Mesenchymal stem cell (in vitro differentiated cells and primary cell): ENCODE measurements around the gene HYKK.
"Not testable (repeated sequence)": the region's sequence is repeated elsewhere in the genome, so short reads cannot be mapped to it uniquely, and the experiment has no call there.

ENCODE experiments used
- DNase-seq: peaks from one replicate; pipeline ENCODE4 v3.0.0-alpha.2; 2013
- H2AFZ ChIP-seq: one replicate; pipeline ENCODE4 v1.6.1; 2013; ENCODE audit warnings: low read depth, mild to moderate bottlenecking, control low read depth, inconsistent platforms, low read length, moderate library complexity
- H2AK5ac ChIP-seq: 2 replicates; pipeline ENCODE4 v1.6.1; 2013; ENCODE audit warnings: low read length, moderate library complexity, mild to moderate bottlenecking, inconsistent platforms; ENCODE audit not compliant: severe bottlenecking
- H2BK120ac ChIP-seq: one replicate; pipeline ENCODE4 v1.6.1; 2013; ENCODE audit warnings: low read depth, mild to moderate bottlenecking, inconsistent platforms, low read length, moderate library complexity
- H2BK12ac ChIP-seq, 2 experiments: one replicate each; pipeline ENCODE4 v1.6.1; 2013; ENCODE audit warnings: inconsistent platforms in 2 of 2, low read length in 2 of 2, mild to moderate bottlenecking in 2 of 2, moderate library complexity in 2 of 2, control low read depth in 1 of 2
- H2BK15ac ChIP-seq: one replicate; pipeline ENCODE4 v1.6.1; 2013; ENCODE audit warnings: mild to moderate bottlenecking, low read depth, inconsistent platforms; ENCODE audit not compliant: poor library complexity, severe bottlenecking
- H2BK5ac ChIP-seq: 2 replicates; pipeline ENCODE4 v1.6.1; 2013; ENCODE audit warnings: low read depth, mild to moderate bottlenecking, low read length, control low read depth, inconsistent platforms; ENCODE audit not compliant: poor library complexity, severe bottlenecking
- H3K14ac ChIP-seq, 2 experiments: one replicate each; pipeline ENCODE4 v1.6.1; 2013; ENCODE audit warnings: inconsistent platforms in 2 of 2, low read length in 2 of 2, control low read depth in 1 of 2, mild to moderate bottlenecking in 1 of 2, moderate library complexity in 1 of 2
- H3K18ac ChIP-seq, 2 experiments: one replicate each; pipeline ENCODE4 v1.6.1; 2013; ENCODE audit warnings: inconsistent platforms in 2 of 2, low read length in 2 of 2, control low read depth in 1 of 2, low read depth in 1 of 2, mild to moderate bottlenecking in 1 of 2
- H3K23ac ChIP-seq, 2 experiments: one replicate each; pipeline ENCODE4 v1.6.1; 2013; ENCODE audit warnings: inconsistent platforms in 2 of 2, low read length in 2 of 2, mild to moderate bottlenecking in 2 of 2, moderate library complexity in 2 of 2, control low read depth in 1 of 2
- H3K27ac ChIP-seq: 2 replicates; pipeline ENCODE4 v1.5.1; 2013; ENCODE audit warnings: mild to moderate bottlenecking, moderate library complexity, low read length, control low read depth, inconsistent platforms; ENCODE audit not compliant: poor library complexity, severe bottlenecking
- H3K27me3 ChIP-seq, 2 experiments: 2 replicates each; pipeline versions ENCODE4 v1.6.1 to v1.7.0; 2013; ENCODE audit warnings: low read length in 2 of 2, mild to moderate bottlenecking in 2 of 2, moderate library complexity in 2 of 2, control low read depth in 1 of 2, inconsistent platforms in 1 of 2; ENCODE audit not compliant: control insufficient read depth in 1 of 2, insufficient read depth in 1 of 2
- H3K36me3 ChIP-seq, 2 experiments: 2 replicates each; pipeline versions ENCODE4 v1.6.1 to v1.7.0; 2013; ENCODE audit warnings: low read length in 2 of 2, control low read depth in 1 of 2, inconsistent platforms in 1 of 2, low read depth in 1 of 2, mild to moderate bottlenecking in 1 of 2; ENCODE audit not compliant: insufficient read depth in 2 of 2, control insufficient read depth in 1 of 2
- H3K4ac ChIP-seq, 2 experiments: one replicate each; pipeline ENCODE4 v1.6.1; 2013; ENCODE audit warnings: inconsistent platforms in 2 of 2, low read length in 2 of 2, mild to moderate bottlenecking in 2 of 2, moderate library complexity in 2 of 2, control low read depth in 1 of 2, low read depth in 1 of 2
- H3K4me1 ChIP-seq: 2 replicates; pipeline ENCODE4 v1.6.1; 2013; ENCODE audit warnings: low read depth, low read length, control low read depth; ENCODE audit not compliant: control insufficient read depth, insufficient read depth
- H3K4me2 ChIP-seq: 2 replicates; pipeline ENCODE4 v1.6.1; 2013; ENCODE audit warnings: low read length, mild to moderate bottlenecking, inconsistent platforms; ENCODE audit not compliant: poor library complexity, severe bottlenecking
- H3K4me3 ChIP-seq, 2 experiments: 2 replicates each; pipeline versions ENCODE4 v1.5.1 to v1.7.0; 2013; ENCODE audit warnings: low read length in 2 of 2, mild to moderate bottlenecking in 2 of 2, control low read depth in 1 of 2, low read depth in 1 of 2; ENCODE audit not compliant: insufficient read depth in 1 of 2
- H3K79me1 ChIP-seq: replicated peaks from 2 replicates; pipeline ENCODE4 v1.6.1; 2013; ENCODE audit warnings: mild to moderate bottlenecking, control low read depth, low read length, inconsistent platforms; ENCODE audit not compliant: poor library complexity, severe bottlenecking
- H3K9ac ChIP-seq: 2 replicates; pipeline ENCODE4 v1.7.0; 2013; ENCODE audit warnings: mild to moderate bottlenecking, low read length, moderate library complexity
- H3K9me3 ChIP-seq: 2 replicates; pipeline ENCODE4 v1.7.0; 2013; ENCODE audit warnings: mild to moderate bottlenecking, low read length; ENCODE audit not compliant: control insufficient read depth
- H4K8ac ChIP-seq: one replicate; pipeline ENCODE4 v1.6.1; 2013; ENCODE audit warnings: inconsistent platforms, mild to moderate bottlenecking, low read length, moderate library complexity
- H4K91ac ChIP-seq: one replicate; pipeline ENCODE4 v1.6.1; 2013; ENCODE audit warnings: mild to moderate bottlenecking, low read length, inconsistent platforms
- WGBS: methylation state at CpG from one replicate; pipeline ENCODE4 v1.1.7; 2013; ENCODE audit warnings: mixed read lengths; 5-methylcytosine and 5-hydroxymethylcytosine counted together

The HYKK gene

DNA sequence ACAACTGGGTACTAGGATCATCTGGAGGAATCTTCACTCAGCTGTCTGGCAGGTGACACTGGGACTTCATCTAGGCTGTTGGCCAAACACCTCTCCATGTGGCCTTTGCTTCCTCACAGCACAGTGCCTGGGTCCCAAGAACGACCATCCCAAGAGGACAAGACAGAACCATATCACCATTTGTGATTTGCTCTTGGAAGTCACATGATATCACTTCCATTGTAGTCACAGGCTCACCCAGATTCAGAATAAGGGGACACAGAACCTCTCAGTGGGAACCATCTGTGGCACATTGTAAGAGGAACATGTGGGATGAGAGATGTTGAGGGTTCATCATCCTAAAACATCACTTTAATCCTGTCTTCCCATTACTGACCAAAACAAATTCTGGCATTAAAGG lies 31.0 kb downstream of the HYKK start:
- Histone ChIP-seq H4K8ac (no peak overlapping the region), H2BK5ac (no peak overlapping the region), H3K4me3 (no peak overlapping the region), H3K9ac (no peak overlapping the region), H3K4me1 (peaks cover 3% of the 10 kb centered on the region), H3K36me3 (peaks cover 3 to 17% of the 10 kb centered on the region in 2 experiments), H3K14ac (no peak overlapping the region), H2BK15ac (no peak overlapping the region), H3K9me3 (no peaks in the 10 kb centered on the region), H3K27ac (no peak overlapping the region), H3K27me3 (no peaks in the 10 kb centered on the region), H3K79me1 (peaks cover 8% of the 10 kb centered on the region), H3K23ac (no peak overlapping the region), H2AFZ (no peak overlapping the region), H2BK12ac (no peak overlapping the region), H3K18ac (no peak overlapping the region), H3K4ac (no peak overlapping the region), H4K91ac (no peak overlapping the region), H2BK120ac (no peak overlapping the region), H2AK5ac (no peak overlapping the region), H3K4me2 (no peak overlapping the region)
- no peak for DNase-seq
- WGBS = 100% methylated on average over 1 of the region's 1 CpG

DNA sequence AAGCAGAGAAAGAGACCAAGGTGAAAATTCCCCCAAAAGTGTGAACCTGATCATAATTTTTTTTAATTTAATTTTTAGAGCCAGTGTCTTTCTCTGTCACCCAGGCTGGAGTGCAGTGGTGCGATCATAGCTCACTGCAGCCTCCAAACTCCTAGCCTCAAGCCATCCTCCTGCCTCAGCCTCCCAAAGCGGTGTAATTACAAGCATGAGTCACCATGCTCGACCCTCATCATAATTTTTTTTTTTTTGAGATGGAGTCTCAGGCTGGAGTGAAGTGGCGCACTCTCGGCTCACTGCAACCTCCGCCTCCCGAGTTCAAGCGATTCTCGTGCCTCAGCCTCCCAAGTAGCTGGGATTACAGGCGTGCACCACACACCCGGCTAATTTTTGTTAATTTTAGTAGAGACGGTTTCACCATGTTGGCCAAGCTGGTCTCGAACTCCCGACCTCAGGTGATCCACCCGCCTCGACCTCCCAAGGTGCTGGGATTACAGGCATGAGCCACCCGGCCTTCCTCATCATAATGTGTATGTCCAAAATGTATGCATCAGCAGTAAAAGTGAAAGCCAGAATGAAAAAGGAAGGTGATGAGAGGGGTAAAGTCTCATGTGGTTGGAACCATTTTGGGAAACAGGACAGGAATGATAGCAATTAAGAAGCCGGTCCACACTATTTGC lies 32.2 kb downstream of the HYKK start:
- Histone ChIP-seq H3K4me2 (peak overlapping the region; percentile 96), H3K4me3 (peak overlapping the region in 1 of 2 experiments; percentile 97), H3K9ac (peak overlapping the region; percentile 98), H3K14ac (peak overlapping the region in 1 of 2 experiments; percentile 98), H3K36me3 (peaks cover 7 to 29% of the 10 kb centered on the region in 2 experiments), H3K4ac (peak overlapping the region; percentile 54 to 92), H3K27ac (peak overlapping the region; percentile 14), H3K18ac (peak overlapping the region; percentile 15 to 96), H3K79me1 (peaks cover 10% of the 10 kb centered on the region), H2AFZ (peak overlapping the region; percentile 95)
- H2BK120ac ChIP-seq, H4K91ac ChIP-seq, H3K9me3 ChIP-seq, DNase-seq, H3K27me3 ChIP-seq, H4K8ac ChIP-seq, H3K4me1 ChIP-seq, H2BK15ac ChIP-seq, H2BK12ac ChIP-seq, H2BK5ac ChIP-seq, H3K23ac ChIP-seq, H2AK5ac ChIP-seq: not testable (repeated sequence)
- WGBS = 97% methylated on average over 17 of the region's 18 CpGs

DNA sequence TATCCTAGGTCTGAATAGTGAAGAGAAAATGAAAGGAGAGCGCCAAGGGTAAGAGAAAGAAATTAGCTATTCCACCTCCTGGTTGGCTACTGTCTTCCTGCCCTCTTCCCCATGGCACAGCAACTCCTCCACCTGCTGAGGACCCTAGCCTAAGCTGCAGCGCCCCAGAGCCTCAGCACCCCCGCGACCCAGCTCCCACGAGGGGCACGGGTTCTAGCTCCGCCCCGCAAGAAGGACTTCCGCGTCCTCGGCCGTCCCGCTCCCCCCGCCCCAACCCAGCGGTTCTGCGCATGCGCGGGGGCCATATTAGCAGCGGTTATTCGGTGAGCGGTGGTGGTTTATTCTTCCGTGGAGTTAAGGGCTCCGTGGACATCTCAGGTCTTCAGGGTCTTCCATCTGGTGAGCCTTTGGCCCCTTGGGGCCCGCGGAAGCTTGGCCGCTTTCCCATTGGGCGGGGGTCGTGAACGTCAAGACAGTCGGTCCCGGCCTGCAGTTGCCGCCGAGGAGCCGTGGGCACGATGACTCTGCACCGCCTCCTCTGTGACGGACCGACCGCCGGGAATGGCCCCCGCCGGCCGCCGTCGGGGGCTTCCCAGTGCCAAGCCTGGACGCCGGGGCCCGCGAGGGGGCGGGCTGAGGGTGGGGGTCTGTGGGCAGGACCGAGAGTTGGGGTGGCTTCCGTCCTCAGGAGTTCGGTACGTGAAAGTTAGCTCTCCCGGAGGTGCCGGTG lies 32.9 kb downstream of the HYKK start, which contains the start of gene PSMA4:
TSS of gene PSMA4 (plus strand) at position 304 of the 730 bp plus-strand sequence. CDS start 1,484 bp downstream, outside the sequence.
- Histone ChIP-seq H3K14ac (peak within 1 kb of the TSS in 1 of 2 experiments; percentile 98), H3K4ac (peak within 1 kb of the TSS; percentile 61 to 95), H3K27me3 (no peaks in the 10 kb centered on the region), H2AK5ac (peak within 1 kb of the TSS; percentile 24), H2BK15ac (peak within 1 kb of the TSS; percentile 99), H3K18ac (peak within 1 kb of the TSS; percentile 67 to 96), H2BK120ac (peak within 1 kb of the TSS; percentile 74), H3K4me2 (peak within 1 kb of the TSS; percentile 96), H3K9me3 (no peaks in the 10 kb centered on the region), H3K79me1 (peaks cover 10% of the 10 kb centered on the region), H3K4me3 (peak within 1 kb of the TSS; percentile 90 to 97), H3K27ac (peak within 1 kb of the TSS; percentile 98), H2BK5ac (peak within 1 kb of the TSS; percentile 96), H4K91ac (peak within 1 kb of the TSS; percentile 5), H3K9ac (peak within 1 kb of the TSS; percentile 98), H3K23ac (peak within 1 kb of the TSS in 1 of 2 experiments; percentile 94), H4K8ac (peak within 1 kb of the TSS; percentile 92), H3K4me1 (peaks cover 3% of the 10 kb centered on the region), H2BK12ac (no peak within 1 kb of the TSS), H3K36me3 (peaks cover 7 to 36% of the 10 kb centered on the region in 2 experiments), H2AFZ (peak within 1 kb of the TSS; percentile 95)
- DNase-seq = peak; percentile 90
- under 1% methylated on average over 48 of the region's 56 CpGs for WGBS
